Measurements from ENCODE around the gene SNRPE. TPM values are rescaled to one million over a fixed set of nuclear protein-coding genes. Genes with fewer than 3 reads are reported as not detected.
A peak's percentile ranks its signal among the peaks of the same experiment; 100 is the strongest.
"Not testable (repeated sequence)": the region's sequence is repeated elsewhere in the genome, so short reads cannot be mapped to it uniquely, and the experiment has no call there.

Gene SNRPE
- total RNA-seq (2014; rRNA removed): 56.7 and 59.2 TPM in 2 replicates
- polyA plus RNA-seq (2012): 197 TPM

DNA sequence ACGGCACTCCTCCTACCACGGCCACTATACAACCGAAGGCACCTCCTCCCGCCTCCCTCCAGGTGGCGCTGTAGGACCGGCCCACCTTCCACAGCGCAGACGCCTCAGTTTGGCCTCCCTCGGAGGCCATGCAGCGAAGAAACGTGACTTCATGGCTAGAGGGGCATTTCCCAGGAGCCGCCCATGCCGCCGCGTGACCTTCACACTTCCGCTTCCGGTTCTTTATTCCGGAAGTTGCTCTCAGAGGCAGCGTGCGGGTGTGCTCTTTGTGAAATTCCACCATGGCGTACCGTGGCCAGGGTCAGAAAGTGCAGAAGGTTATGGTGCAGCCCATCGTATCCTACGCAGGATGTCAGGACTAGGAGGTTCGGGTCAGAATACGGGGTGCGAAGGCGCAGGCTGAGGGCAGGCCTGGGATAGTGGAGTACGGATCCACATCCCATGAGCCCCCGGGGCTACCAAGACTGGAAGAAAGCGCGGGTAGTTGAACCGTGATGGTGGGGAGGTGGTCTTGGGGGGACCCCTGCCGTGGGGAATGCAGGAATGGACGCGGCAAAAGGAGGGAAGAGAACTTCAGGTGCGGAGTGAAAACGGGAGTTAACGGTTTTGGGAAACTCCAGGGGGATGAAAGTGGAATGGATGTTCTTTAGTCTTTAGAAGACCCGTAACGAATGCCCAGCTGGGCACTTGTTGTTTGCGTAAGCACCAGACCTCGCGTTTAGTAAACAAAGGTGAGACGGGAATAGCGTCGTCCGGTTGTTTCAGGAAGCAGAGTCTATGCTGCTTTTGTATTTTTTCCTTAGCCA, at the start of gene SNRPE:
TSS of gene SNRPE (plus strand) at position 221 of the 806 bp plus-strand sequence. CDS start at position 282, 61 bp downstream.
- peak; percentile 98 for DNase-seq (ENCODE audit: low read depth)

DNA sequence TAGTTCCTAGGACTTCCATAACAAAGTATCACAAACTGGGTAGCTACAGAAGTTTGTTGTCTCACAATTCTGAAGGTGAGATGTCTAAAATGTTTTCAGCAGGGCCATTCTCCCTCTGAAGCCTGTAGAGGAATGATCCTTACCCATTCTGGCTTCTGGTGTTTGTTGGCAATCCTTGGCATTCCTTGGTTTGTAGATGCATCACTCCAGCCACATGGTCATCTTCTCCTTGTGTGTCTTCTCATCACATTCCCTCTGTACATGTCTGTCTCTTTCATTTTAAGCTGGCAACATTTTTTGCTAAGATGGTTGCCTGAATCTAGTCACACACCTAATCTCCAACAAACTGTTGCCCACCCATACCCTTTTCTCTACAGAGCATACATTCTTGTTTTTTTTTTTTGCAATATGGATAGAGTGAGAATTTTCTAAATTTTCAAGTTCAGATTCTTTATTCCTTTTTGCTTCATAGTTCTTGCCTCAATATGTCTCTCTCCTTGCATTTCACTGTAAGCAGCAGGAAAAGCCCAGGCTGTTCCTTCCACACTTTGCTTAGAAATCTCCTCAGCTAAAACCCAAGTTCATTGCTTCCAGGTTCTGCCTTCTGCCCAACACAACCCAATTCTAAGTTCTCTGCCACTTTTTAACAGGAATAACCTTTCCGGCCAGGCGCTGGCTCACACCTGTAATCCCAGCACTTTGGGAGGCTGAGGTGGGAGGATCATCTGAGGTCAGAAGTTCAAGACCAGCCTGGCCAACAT, 47.6 kb upstream of the SNRPE start:
- DNase-seq (ENCODE audit: low read depth): no peak

DNA sequence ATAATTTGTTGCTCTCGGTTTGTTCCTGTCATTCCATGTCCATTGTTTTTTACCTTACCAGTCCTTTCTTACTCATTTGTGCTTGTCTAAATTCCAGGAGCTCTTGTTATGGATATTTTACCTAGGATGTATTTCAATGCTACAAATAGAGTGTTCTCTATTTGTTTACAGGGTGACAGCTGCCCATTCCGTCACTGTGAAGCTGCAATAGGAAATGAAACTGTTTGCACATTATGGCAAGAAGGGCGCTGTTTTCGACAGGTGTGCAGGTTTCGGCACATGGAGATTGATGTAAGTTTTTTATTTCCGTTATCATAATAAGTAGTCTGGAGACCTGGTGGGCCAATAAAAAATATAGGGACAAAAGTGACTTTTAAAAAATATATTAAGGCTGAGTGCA, 43.0 kb upstream of the SNRPE start:
- DNase-seq (ENCODE audit: low read depth): no peak

DNA sequence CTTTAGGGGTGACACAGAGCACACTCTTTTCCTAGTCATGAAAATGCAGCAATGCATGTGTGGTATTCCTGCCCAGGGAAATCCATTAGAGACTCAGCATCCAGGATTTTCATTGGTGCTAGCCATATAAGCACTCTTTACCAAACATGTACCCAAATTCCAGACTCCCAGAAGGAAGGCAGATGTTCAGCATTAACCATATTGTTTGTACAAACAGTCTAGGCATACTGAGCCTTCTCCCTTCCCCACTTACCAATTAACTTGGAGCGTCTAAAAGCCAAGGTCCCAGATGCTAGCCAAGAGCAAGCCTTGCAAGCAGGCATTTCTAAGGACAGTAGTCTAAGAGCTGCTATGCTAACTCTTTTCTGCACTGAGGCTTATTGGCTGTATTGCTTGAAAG, 38.1 kb upstream of the SNRPE start:
- DNase-seq (ENCODE audit: low read depth): no peak

DNA sequence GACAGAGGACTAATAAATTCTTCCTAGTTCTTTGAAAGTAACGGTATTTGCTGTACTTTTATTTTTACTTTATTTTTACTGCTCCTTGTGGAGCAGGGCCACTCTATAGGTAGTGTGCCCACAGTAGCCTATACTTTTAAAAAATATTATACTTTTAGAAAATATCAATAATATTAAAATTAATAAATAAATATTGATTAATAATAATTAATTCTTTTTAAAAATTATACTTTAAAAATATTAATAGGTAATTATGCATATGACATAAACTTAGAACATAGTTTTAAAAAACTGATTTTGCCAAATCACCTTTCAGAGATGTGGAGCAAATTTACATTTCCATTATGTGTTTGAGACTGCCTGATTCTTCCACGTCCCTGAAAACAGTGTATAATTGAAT, 35.2 kb upstream of the SNRPE start:
- DNase-seq (ENCODE audit: low read depth): no peak

DNA sequence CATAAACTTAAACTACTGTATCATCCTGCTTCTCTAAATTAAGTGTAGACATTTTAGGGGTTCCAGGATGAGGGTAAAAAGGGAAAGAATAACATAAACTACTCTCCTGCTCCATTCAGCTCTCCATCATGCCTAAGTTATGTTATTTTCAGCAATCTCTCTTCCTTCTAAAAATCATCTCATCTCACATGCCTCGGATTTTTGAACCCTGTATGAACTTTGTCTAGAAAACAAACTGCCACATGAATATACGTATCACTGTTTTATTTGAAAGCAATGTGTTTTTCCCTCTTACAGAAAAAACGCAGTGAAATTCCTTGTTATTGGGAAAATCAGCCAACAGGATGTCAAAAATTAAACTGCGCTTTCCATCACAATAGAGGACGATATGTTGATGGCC, 33.4 kb upstream of the SNRPE start:
- DNase-seq (ENCODE audit: low read depth): no peak

DNA sequence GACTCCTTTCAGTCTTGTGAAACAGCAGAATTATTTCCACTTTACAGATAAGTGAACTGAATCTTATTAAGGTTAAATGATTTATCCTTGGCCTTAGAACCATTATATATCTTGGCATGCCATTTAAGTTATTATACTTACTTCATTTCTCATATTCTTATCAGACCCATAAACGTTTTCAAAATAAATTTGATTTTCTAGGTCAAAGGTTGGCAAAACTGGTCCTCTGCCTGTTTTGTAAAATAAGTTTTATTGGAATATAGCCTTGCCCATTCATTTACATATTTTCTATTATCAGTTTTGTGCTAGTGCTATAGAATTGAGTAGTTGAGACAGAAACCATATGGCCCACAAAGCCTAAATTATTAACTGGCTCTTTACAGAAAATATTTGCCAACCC, 32.9 kb upstream of the SNRPE start:
- no peak for DNase-seq (ENCODE audit: low read depth)

DNA sequence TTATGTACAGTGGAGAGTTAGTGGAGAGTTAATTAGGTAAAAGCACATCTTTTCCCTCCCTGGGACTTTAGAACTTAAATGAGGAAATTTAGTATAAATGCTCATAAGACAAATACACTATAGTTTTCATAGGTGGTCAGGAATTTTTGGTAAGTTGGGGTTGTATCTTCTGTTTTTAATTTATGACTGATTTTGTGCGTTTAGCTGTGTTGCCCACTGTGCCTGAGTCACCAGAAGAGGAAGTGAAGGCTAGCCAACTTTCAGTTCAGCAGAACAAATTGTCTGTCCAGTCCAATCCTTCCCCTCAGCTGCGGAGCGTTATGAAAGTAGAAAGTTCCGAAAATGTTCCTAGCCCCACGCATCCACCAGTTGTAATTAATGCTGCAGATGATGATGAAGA, 32.2 kb upstream of the SNRPE start:
- not testable (repeated sequence) for DNase-seq (ENCODE audit: low read depth)

DNA sequence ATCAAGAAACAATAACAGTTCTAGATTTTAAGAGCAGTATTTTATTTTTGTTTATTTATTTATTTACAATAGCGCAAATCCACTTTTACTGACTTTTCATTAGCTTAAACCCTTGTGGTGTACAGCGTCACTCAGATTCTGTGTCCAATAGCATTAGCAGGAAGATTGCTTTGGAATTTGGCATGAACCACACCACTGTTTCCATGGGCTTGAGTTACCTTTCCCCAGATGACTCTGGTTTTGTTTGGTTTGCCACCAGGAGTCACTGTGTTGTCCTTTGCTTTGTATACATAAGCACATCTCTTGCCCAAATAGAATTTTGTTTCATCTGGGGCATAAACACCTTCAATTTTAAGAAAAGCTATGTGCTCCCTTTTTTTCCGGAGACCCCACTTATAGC, 25.9 kb upstream of the SNRPE start:
- no peak for DNase-seq (ENCODE audit: low read depth)

DNA sequence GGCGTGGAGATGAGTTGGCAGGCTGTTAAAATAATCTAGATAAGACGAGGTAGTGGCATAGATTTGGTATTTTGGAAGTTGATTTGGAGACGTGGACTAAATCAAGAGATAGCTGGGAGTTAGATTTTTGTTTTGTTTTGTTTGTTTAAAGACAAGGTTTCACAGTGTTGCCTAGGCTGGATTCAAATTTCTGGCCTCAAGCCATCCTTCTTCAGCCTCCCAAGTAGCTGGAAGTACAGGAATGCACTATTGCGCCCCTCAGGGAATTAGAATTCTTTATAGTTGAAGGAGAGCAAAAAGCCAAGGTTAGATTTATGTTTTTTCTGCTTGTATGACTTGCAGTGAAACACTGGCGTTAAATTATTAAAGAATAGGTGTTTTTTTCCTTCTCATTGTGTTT, 22.3 kb upstream of the SNRPE start:
- DNase-seq (ENCODE audit: low read depth): peak; percentile 58

DNA sequence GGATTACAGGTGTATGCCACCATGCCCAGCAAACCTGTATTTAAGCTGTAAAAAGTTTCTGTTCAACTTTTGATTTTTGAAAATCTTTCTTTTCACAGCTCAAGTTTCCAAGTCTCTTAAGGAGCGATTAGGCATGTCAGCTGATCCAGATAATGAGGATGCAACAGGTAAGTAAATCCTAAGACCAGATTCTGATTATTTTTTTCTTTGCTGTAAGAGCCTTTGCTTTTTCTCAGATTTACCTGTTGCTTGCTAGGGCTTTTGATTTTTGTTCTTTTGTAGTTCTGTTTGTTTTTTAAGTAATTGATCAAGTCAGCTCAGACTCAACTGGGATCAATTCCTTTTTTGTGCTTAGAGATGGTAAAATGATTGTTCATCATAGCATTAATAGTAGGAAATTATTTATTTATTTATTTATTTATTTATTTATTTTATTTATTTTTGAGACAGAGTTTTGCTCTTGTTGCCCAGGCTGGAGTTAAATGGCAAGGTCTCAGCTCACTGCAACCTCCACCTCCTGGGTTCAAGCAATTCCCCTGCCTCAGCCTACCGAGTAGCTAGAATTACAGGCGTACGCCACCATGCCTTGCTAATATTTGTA, 21.1 kb upstream of the SNRPE start:
- DNase-seq (ENCODE audit: low read depth): no peak

DNA sequence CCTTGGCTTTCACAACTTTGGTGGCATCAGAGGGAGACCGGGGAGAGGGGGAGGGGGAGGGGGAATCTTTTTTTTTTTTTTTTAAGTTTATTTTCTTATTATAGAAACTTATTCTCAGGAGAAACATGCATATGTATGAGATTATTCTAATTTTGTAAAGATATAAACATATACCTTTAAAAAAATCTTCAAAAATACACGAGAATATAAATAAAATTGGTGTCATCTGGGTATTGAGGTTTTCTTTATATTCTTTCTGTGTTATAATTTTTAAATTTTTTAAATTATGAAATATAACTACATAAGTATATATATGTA, 18.9 kb upstream of the SNRPE start:
- DNase-seq (ENCODE audit: low read depth): no peak

DNA sequence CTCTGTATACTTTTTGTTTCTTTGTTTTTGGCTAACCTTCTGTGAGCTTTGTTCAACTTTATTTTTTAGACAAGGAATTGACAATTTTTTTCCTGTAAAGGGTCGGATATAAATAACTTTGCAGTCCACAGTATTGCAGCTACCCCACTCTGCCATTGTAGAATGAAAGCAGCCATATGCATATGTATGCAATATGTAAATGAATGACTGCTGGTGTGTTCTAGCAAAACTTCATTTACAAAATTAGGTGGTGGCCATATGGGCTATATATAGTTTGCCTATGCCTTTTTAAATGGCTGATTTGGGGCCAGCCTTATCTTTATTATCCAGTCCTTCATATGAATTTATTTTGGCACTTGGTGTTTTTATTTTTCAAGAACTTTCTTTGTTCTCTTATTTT, 18.0 kb upstream of the SNRPE start:
- DNase-seq (ENCODE audit: low read depth): no peak

DNA sequence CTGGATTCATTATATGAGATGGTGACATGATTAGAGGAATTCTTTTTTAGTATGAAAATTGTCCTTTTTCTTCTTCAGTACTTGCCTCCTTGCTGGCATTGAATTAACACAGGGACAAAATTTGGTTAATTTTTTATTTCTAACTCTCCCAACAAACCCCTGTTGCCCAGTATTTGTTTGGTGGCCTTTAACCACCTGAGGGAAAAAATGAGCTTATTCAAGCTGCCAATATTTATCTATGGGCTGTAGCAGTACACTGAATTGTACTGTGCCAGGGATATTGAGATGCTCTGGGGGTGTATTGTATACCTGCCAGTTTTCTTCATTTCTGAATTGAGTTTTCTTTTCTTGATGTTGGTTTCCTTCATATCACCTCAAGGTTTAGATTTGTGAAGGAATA, 8.3 kb upstream of the SNRPE start:
- not testable (repeated sequence) for DNase-seq (ENCODE audit: low read depth)

DNA sequence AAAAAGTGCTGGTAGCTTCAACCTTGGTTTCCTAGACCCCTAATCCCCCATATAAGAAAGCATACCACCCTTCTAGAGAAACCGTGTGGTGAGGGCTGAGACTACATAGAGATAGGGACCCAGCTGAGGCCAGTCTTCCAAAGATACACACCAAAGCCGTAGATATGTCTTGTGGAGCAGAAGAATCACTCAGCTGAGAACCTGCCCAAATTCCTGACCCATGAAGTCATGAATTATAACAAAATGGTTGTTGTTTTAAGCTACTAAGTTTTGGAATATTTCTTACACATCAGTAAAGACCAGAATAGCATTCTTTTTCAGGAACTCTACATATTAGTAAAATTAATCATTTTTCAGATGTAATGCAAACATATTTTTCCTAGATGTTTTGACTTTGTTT, 3.3 kb upstream of the SNRPE start:
- DNase-seq (ENCODE audit: low read depth): peak; percentile 71

DNA sequence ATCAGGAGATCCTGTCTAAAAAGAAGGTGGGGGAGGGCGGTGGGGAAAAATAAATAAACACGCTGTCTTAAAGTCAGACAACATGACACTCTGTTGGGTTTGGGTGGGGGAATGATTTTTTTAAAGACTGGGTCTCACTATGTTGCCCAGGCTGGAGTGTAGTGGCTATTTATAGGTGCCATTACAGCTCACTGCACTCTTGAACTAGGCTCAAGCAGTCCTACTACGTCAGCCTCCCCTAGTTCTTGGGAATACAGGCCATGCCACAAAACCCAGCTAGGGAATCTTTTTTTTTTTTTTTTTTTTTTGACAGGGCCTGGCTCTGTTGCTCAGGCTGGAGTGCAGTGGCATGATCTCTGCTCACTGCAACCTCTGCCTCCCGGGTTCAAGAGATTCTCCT, 2.4 kb upstream of the SNRPE start:
- DNase-seq (ENCODE audit: low read depth): no peak

DNA sequence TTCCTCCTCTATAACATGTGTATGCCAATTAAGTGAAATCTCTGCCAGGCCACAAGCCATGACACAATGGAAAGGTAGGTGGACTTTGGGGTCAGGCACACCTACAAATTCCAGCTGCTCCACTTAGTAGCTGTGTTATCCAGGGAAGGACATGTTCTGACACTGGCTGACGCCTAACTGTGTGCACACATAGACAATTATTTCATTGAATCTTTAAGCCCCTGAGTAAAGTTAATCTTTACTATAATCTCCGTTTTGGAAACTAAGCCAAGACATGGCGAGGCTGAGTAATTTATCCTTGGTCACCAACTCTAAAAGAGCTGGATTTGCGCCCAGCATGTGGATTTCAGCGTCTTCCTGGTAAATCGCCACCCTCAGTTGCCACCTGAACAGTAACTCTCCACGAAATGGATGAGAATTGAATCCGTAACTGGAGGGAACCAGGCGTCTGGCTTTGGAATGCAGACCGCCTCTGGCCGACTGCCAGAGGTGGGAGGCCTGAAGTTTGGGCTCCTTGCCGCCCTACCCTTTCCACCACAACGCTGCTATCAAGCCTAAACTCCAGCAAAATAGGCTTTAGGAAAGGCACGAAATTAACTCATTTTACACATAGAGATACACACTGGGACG, 888 bp upstream of the SNRPE start:
- DNase-seq (ENCODE audit: low read depth): peak; percentile 23

DNA sequence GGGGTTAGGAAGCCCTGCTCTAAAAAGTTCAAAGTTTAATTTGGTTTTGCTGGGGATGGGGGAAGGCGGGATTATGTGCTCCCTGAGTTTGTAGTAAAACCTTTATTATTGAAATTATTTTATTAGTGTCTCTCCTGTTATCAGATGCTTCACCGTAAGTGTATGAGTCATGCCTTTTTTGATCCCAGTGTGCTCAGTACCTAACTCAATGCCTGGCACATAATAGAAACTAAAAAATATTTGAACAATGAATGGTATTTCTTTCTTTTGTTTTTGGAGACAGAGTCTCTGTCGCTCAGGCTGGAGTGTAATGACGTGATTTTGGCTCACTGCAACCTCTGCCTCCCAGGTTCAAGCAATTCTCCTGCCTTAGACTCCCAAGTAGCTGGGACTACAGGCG, 6.4 kb downstream of the SNRPE start:
- no peak for DNase-seq (ENCODE audit: low read depth)

DNA sequence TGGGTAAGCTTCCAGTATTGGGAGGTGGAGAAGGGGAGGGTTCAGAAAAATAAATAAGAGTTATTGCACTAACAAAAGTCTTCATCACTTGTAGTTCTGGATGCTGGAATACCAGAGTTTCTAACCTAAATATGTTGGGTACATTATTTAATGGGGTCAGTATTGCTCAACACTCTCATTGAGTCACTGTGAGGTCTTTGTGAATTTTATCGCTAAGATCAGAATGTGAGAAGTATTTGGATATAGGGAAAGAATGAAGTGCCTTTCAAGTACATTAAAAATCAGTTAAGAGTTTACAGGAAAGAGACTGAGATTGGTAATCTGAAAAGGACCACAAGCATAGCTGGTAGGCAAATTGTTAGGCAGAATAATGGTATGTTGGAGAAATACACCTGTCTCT, 8.8 kb downstream of the SNRPE start:
- no peak for DNase-seq (ENCODE audit: low read depth)

DNA sequence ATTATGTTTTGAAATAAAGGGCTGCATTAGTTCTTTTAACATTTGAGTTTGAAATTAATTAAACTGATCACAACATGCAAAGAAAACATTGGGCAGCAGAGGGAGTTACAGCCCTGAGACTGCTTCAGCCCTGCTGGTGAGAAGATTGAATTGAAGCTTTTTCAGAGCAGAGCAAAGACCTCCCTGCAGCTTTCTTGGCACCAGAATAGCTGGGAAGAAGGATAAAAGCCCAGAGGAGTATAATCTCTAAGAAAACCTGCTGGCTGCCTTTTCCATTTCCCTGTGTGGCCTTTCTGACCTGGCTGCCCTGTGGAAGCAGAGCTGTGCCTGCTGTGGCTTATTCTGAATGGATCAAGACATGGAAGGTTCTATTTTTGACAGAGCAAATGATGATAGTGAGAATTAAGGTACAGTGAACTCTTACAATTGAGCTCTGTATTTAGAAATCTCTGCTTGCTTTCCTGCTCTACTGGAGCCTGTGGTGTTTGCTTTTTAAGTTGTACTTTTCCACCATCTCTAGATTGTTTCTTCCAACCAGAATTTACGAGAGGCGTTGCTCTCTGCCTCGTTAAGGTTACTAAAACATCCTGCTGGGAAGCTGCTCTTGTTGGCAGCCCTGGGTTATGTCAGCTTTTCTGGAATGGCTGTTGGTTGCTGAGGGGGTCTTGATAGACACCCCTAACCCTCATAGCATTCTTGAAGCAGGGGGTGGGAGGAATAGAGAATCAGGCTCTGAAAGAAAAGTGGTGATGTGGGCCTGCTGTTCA, 9.9 kb downstream of the SNRPE start:
- peak; percentile 63 for DNase-seq (ENCODE audit: low read depth)

DNA sequence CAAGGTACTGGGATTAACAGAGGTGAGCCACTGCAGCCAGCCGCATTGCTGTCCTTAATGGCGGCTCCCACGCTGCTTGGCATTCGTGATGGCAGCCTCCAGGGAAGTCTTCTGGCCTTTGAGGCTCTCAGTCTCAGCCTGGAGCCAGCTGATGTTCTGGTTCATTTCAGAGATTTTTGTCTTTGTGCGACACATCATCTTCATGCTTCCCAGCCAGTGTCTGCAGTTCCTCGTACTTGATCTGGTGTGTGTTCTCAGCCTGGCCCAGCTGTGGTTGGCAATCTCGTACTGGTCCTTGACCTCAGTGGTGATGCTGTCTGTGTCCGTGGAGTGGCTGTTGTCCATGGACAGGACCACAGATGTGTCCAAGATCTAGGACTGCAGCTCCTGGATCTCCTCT, 11.7 kb downstream of the SNRPE start:
- DNase-seq (ENCODE audit: low read depth): no peak

DNA sequence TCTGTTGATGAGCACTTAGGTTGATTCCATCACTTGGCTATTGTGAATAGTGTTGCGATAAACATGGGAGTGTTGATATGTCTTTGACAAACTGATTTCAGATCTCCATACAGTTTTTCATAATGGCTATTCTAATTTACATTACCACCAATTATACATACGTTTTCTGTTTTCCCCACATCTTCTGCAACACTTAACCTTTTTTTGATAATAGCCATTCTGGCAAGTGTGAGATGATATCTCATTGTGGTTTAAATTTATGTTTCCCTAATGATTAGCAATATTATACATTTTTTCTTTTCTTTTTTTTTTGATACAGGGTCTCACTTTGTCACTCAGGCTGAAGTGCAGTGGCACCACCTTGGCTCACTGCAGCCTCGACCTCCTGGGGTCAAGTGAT, 17.0 kb downstream of the SNRPE start:
- no peak for DNase-seq (ENCODE audit: low read depth)

Data from LHCN-M2 (cell line).